ENCODE measurements around the gene NOL9.

GRCh38 chr1:6596886-6597776 lies 42.8 kb upstream of the NOL9 start:
- TF ChIP-seq, protein P1, sequence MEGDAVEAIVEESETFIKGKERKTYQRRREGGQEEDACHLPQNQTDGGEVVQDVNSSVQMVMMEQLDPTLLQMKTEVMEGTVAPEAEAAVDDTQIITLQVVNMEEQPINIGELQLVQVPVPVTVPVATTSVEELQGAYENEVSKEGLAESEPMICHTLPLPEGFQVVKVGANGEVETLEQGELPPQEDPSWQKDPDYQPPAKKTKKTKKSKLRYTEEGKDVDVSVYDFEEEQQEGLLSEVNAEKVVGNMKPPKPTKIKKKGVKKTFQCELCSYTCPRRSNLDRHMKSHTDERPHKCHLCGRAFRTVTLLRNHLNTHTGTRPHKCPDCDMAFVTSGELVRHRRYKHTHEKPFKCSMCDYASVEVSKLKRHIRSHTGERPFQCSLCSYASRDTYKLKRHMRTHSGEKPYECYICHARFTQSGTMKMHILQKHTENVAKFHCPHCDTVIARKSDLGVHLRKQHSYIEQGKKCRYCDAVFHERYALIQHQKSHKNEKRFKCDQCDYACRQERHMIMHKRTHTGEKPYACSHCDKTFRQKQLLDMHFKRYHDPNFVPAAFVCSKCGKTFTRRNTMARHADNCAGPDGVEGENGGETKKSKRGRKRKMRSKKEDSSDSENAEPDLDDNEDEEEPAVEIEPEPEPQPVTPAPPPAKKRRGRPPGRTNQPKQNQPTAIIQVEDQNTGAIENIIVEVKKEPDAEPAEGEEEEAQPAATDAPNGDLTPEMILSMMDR (IDR thresholded peaks at IDR 0.05), result no peak
- no peak for TF ChIP-seq POLR2A (IDR thresholded peaks at IDR 0.05)
